ENCODE data around the gene PCDHA6. TPM values are rescaled to one million over a fixed set of nuclear protein-coding genes. Genes with fewer than 3 reads are reported as not detected.

PCDHA6 gene
- total RNA-seq, 4 donors from 2014 or later = 0.33 to 0.97 (median 0.76) TPM

DNA sequence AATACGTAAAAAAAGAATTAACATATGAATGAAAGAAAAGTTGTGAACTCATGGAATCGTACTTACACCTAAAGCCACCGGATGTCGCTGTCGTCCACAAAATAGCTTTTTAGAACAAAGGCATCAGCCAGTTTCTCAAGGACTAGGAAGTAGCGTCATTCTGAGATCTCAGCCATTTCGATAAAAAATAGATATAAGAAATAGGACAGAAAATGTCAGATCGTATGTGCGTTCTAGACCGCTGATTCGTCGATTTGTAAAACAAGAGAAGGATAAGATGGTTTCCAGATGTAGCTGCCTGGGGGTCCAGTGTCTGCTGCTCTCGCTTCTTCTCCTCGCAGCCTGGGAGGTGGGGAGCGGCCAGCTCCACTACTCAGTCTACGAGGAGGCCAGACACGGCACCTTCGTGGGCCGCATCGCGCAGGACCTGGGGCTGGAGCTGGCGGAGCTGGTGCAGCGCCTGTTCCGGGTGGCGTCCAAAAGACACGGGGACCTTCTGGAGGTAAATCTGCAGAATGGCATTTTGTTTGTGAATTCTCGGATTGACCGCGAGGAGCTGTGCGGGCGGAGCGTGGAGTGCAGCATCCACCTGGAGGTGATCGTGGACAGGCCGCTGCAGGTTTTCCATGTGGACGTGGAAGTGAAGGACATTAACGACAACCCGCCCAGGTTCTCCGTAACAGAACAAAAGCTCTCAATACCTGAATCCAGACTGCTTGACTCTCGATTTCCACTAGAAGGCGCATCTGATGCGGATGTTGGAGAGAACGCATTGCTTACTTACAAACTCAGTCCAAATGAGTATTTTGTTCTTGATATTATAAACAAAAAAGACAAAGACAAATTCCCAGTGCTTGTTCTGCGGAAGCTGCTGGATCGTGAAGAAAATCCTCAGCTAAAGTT, 28.3 kb downstream of the PCDHA6 start, which contains the start of gene PCDHA10:
PCDHA10 (plus strand) TSS at position 126 of the 903 bp plus-strand sequence; CDS start at position 278, 152 bp downstream.
- intact Hi-C loops (cut with DNase I) = no loop called here
- H3K4me1 ChIP-seq = no peaks in the 10 kb centered on the region
- TF ChIP-seq CTCF (IDR thresholded peaks at IDR 0.05) (peak; percentile 25 to 29 (median 28)), POLR2A (IDR thresholded peaks at IDR 0.05; ENCODE audit: low read depth) (no peak)
- H3K9me3 ChIP-seq = peaks cover 0 to 30% (median 27%) of the 10 kb centered on the region in 4 donors
- peak within 1 kb of the TSS; percentile 24 to 48 (median 45) for H3K4me3 ChIP-seq
- no peak for DNase-seq (ENCODE audit: extremely low spot score)
- H3K36me3 ChIP-seq = no peaks in the 10 kb centered on the region
- peaks cover 0 to 63% (median 0%) of the 10 kb centered on the region in 4 donors for H3K27me3 ChIP-seq
- H3K27ac ChIP-seq (replicated peaks in 1 of 4) = peak within 1 kb of the TSS in 1 of 4 donors; percentile 13
- 21% methylated on average over 44 of the region's 44 CpGs for WGBS

- Histone ChIP-seq H3K27ac (replicated peaks in 1 of 4) (no peak overlapping the region), H3K36me3 (no peaks in the 10 kb centered on the region), H3K4me1 (no peaks in the 10 kb centered on the region), H3K4me3 (no peak overlapping the region), H3K9me3 (peaks cover 0 to 43% (median 33%) of the 10 kb centered on the region in 4 donors), H3K27me3 (peaks cover 0 to 73% (median 1%) of the 10 kb centered on the region in 4 donors)
- TF ChIP-seq CTCF (IDR thresholded peaks at IDR 0.05) = no peak
- TF ChIP-seq POLR2AphosphoS5 (IDR thresholded peaks at IDR 0.05) = no peak
- no peak for TF ChIP-seq EP300 (IDR thresholded peaks at IDR 0.05)
- no peak for TF ChIP-seq POLR2A (IDR thresholded peaks at IDR 0.05; ENCODE audit: low read depth)
- DNase-seq (ENCODE audit: extremely low spot score) = no peak
- intact Hi-C loops (cut with DNase I) = no loop called here
- WGBS = 45% methylated on average over 37 of the region's 94 CpGs
Measured at GRCh38 chr5:140857177-140857986, 29.6 kb downstream of the PCDHA6 start.

GRCh38 chr5:140857987-140858240, 30.2 kb downstream of the PCDHA6 start:
- Histone ChIP-seq H3K9me3 (peaks cover 0 to 48% (median 36%) of the 10 kb centered on the region in 4 donors), H3K4me1 (no peaks in the 10 kb centered on the region), H3K36me3 (peaks cover 0 to 3% (median 0%) of the 10 kb centered on the region in 4 donors), H3K27ac (replicated peaks in 1 of 4) (no peak overlapping the region), H3K4me3 (no peak overlapping the region), H3K27me3 (peaks cover 0 to 73% (median 1%) of the 10 kb centered on the region in 4 donors)
- WGBS = 80% methylated on average over 2 of the region's 22 CpGs
- intact Hi-C loops (cut with DNase I) = no loop called here
- no peak for DNase-seq (ENCODE audit: extremely low spot score)
- TF ChIP-seq POLR2AphosphoS5 (IDR thresholded peaks at IDR 0.05) (no peak), CTCF (IDR thresholded peaks at IDR 0.05) (no peak), POLR2A (IDR thresholded peaks at IDR 0.05; ENCODE audit: low read depth) (no peak), EP300 (IDR thresholded peaks at IDR 0.05) (no peak)

DNA sequence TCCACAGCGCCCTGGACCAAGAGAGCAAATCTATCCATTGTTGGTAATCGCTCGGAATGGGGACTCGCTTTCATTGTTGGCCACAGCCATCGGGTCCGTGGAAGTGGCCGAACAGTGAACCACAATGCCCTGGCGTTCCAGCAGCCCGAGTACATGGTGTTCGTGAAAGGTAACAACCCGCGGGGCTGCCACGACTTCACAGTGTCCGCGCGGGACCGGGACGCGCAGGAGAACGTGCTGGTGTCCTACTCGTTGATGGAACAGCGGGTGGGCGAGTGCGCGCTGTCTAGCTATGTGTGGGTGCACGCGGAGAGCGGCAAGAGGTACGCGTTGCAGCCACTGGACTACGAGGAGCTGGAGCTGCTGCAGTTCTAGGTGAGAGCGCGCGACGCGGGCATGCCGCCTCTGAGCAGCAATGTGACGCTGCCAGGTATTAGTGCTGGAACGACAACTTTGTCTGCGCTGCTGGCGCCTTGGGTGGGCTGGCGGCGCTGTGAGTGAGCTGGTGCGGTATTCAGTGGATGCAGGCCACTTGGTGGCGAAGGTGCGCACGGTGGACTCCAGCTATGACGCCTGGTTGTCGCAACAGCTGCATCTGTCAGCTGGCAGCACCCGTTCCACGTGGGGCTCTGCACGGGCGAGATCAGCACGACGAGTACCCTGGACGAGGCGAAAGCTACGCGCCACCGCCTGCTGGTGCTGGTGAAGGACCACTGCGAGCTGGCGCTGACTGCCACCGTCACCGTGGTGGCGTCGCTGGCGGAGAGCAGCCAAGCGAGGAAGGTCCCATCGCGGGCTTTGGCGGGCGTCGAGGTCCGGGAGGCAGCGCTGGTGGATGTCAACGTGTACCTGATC, 34.9 kb downstream of the PCDHA6 start:
- no peak overlapping the region for H3K27ac ChIP-seq (replicated peaks in 1 of 4)
- TF ChIP-seq POLR2AphosphoS5 (IDR thresholded peaks at IDR 0.05) (no peak), POLR2A (IDR thresholded peaks at IDR 0.05; ENCODE audit: low read depth) (no peak), CTCF (IDR thresholded peaks at IDR 0.05) (no peak), EP300 (IDR thresholded peaks at IDR 0.05) (no peak)
- H3K36me3 ChIP-seq = peaks cover 0 to 4% (median 0%) of the 10 kb centered on the region in 4 donors
- H3K9me3 ChIP-seq = peaks cover 0 to 41% (median 22%) of the 10 kb centered on the region in 4 donors
- H3K4me3 ChIP-seq = no peak overlapping the region
- H3K4me1 ChIP-seq = no peaks in the 10 kb centered on the region
- 52% methylated on average over 44 of the region's 76 CpGs for WGBS
- intact Hi-C loops (cut with DNase I) = no loop called here
- H3K27me3 ChIP-seq = peaks cover 0 to 46% (median 1%) of the 10 kb centered on the region in 4 donors
- DNase-seq (ENCODE audit: extremely low spot score) = no peak

Measured in esophagus muscularis mucosa (tissue), 4 donors.